GM12872 (cell line): ENCODE results near the gene MAS1L.

Source experiments
- TF ChIP-seq, protein P1 (sequence below): IDR thresholded peaks from 3 replicates; pipeline ENCODE4 v1.5.1; 2011; ENCODE audit warnings: low read depth, mild to moderate bottlenecking, low read length, moderate library complexity; ENCODE audit not compliant: insufficient read depth

The MAS1L gene

DNA sequence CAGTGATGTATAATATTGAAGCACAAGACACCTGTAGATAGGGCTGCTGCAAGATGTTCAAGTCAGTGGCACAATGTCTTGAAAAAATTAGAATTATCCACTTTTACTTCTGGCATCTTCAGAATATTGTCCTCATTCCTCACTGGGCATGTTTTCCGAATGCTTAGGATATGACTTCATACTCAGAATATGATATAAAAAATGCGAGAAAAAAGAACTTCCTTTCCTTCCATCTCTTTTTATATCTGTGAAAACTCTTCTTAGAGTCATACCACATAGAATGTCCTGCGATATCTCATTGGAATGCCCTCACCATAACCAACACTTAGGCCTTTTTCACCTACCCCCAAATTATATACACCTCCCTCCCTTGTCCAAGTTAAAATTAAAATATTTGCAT is 4.6 kb downstream of the MAS1L start:
- TF ChIP-seq, protein P1, sequence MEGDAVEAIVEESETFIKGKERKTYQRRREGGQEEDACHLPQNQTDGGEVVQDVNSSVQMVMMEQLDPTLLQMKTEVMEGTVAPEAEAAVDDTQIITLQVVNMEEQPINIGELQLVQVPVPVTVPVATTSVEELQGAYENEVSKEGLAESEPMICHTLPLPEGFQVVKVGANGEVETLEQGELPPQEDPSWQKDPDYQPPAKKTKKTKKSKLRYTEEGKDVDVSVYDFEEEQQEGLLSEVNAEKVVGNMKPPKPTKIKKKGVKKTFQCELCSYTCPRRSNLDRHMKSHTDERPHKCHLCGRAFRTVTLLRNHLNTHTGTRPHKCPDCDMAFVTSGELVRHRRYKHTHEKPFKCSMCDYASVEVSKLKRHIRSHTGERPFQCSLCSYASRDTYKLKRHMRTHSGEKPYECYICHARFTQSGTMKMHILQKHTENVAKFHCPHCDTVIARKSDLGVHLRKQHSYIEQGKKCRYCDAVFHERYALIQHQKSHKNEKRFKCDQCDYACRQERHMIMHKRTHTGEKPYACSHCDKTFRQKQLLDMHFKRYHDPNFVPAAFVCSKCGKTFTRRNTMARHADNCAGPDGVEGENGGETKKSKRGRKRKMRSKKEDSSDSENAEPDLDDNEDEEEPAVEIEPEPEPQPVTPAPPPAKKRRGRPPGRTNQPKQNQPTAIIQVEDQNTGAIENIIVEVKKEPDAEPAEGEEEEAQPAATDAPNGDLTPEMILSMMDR: no peak

DNA sequence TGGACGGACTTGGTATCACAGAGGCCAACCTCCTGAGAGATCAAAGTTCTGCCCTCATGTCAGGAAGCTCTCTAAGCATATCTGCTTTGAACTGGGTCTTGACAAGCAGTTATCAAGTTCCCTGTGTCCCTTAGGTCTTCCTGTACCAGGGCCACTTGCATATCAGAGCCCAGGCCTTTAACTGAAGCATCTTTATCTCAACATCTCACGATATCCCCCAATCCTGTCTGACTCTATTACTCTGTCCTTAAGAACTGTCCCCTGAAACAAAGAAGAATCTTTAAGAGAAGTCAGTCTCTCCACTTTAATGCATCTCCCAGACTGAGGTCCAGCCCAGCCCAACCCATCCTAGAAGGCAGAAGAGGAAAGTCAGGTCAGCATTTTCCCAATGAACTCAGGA is 8.2 kb downstream of the MAS1L start:
- TF ChIP-seq, protein P1: no peak

DNA sequence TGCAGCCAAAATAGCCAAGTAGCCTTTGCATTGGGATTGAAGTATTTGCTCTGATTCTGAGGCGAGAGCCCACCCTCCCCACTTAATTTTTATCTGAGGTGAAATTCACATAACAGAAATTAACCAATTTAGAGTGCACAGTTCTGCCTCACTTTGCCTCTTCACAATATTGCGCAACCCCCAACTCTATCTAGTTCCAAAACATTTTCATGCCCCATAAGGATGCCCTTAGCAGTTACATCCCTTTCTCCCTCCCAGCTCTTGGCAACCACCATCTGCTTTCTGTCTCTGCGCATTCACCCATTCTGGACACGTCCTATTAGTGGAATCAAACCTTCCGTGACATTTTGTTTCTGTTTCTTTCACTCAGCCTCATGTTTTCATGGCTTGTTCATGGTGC is 9.0 kb downstream of the MAS1L start:
- TF ChIP-seq, protein P1: no peak

DNA sequence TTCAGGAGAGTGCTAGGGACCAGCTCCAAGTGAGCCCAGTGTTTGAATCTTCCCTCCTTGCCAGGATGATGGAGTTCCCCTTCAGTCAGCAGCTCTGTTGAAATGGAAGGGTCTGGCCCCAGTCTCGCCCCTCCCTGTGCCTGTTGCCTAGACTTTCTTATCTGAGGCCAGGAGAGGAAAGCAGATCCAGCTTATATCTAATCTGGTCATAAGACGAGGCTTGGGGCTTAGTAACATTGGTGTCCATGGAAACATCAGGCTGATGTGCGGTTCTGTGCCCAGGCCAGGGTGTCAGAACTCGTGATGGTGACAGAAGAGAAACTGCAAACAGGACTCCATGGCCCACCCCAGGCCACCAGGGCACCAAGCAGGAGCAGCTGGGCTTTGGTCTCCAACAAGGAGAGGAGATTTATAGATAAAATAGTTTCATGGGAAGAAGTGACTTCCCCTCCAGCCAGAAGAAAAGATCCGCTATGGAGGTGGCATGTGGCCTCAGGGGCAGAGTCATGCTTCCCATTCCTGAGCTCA is 9.8 kb downstream of the MAS1L start:
- TF ChIP-seq, protein P1: no peak

DNA sequence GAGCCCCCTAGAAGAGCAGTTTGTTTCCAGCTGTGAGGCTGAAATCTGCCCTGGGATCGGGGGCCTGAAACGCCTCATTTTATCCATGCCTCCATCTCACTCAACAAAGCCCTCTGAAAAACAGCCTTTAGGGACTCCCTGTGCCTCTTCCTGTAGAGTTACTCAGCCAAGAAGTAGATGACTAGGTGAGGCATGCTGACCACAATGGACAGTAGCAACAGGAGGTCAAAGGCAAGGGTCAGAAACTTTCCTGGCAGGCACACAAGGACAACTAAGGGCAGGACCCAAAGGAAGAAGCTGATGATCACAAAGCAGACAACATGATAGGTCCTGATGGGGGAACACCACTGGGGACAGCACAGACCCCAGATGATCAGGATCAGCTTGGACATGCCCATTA is 12.8 kb downstream of the MAS1L start:
- TF ChIP-seq, protein P1: no peak

DNA sequence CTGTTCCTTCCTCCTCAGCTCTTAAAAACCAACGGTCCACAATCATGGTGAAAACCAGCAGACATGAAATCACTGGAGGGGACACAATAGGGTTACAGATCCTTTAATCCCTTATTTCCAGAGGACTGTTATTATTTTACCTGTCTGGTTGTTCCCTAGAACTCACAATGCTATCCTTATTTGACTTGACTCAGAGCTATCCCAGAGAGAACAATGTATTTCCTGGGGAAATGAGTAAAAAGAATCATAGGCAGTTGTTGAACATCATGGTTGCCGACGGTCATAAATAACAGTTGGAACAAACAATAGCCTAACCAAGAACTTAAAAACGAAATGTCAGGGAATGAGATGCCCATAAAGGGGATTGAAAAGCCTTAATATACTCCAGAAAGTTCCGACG is 21.5 kb downstream of the MAS1L start:
- TF ChIP-seq, protein P1: no peak

DNA sequence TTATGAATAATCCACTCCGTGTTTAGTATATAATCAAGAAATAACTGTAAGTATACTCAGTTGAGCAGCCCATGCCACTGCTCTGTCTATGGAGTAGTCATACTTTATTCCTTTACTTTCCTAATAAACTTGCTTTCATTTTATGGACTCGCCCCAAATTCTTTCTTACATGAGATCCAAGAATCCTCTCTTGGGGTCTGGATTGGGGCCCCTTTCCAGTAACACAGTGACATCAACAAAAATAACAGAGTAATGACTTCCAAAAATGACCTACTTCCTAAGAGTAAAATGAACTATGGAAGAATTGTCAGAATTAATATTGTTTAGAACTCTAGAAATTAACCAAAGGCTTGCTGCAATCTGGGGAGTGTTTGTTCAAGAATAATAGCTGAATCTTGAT is 22.0 kb downstream of the MAS1L start:
- TF ChIP-seq, protein P1: no peak

DNA sequence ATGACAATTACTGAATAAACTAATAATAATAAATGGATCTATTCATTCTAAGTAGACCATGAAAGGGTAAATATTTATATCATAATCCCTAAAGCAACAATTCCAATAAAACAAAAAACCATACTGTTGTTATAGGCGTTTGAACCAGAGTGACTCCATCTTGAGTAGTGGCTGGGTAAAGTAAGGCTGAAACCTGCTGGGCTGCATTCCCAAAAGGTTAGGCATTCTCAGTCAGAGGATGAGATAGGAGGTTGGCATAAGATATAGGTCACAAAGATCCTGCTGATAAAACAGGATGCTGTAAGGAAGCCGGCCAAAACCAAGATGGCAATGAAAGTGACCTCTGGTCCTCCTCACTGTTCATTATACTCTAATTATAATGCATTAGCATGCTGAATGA is 22.5 kb downstream of the MAS1L start:
- TF ChIP-seq, protein P1: no peak
